Caki2 (cell line): ENCODE results near the gene TCF7. TPM values are rescaled to one million over a fixed set of nuclear protein-coding genes. Genes with fewer than 3 reads are reported as not detected.

Experiments used
- DNase-seq: peaks from one replicate; pipeline ENCODE4 v3.0.0-alpha.2; 2015; ENCODE audit warnings: low read depth
- in situ Hi-C: cut with HindIII; loops from 2 replicates; pipeline ENCODE4 v1.10.0; 2016; ENCODE audit warnings: low sequenced_read_pairs, low pct_unique_long_range_greater_than_20kb, mixed read lengths
- total RNA-seq: library from RNA; depleted of rRNA; stranded (reverse); fragments of >200 nt; shearing (Covaris generic); gene quantifications from 2 replicates; pipeline ENCODE4 v1.2.3, GENCODE V29; 2014; ENCODE audit warnings: low replicate concordance

TCF7 gene
- total RNA-seq, 1 experiment from 2014 or later = 2.5 TPM

DNA sequence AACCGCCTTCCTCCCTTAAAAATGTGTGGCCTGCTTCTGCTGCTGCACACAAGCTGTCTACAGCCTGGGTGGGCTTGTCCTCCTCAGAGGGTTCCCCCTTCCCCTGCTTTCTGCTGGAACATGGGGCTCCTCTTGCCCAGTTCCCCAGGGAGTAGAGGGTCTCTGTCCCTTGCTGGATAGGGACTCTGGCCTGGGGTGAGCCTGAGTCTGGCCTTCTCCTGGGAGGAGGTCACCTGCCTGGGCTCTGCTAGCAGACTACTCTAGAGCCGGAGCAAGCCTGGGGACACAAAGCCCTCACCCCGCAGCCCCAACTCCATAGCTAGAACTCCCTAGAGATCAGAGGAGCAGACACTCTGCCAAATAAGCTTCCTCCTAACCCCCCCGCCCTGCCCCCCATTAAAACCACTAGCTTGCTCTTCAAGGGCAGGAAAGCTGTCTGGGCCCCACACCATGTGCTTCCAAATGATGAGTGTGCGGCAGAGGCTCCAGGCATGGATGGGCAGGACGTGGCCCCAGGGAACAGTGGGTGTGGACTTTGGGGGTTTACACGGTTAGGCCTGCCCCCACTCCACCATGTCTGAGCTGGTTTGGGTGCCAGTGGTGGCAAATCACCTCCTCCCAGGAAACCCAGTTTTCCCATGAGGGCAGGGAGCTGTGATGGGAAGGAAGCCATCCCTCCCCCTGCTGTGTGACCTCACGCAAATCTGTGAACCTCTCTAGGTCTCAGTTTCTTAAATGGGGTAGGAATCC is 10.0 kb downstream of the TCF7 start:
- in situ Hi-C loops = no loop called here
- DNase-seq = peak; percentile 41

- no peak for DNase-seq
- in situ Hi-C loops = no loop called here
These were observed 10.8 kb downstream of the TCF7 start for GRCh38 chr5:134125039-134126015.

GRCh38 chr5:134127376-134127861 is 12.9 kb downstream of the TCF7 start:
- in situ Hi-C loops = no loop called here
- DNase-seq = peak; percentile 21

DNA sequence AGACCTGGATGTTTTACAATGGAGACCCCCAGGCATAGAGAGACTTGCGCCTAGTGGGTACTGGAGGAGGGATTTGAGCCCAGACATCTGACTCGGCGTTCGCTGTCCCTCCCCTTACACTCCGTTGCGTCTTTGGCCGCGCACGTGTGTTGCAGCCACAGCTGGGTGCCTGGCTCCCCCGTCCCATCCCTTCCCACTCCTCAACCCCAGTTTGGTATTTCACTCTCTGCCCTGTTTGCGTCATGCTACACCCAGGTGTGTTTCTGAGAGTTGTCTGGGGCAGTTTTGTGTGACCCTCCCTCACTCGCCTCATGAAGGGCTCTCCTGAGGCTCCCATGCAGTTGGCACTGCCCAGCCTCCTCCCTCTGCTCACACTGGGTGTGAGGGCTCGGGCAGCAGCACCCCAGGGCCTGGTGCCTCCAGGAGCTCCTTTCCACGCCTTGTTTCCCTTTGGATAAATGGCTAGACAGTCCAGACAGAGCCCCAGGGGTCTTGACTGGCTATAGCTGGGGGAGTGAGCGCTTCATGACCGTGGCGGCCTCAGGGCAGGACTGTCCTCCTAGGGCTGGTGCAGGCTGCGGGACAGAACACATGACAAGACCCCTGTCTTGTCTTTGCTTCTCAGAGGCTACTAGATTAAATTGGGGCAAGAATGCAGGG is 13.6 kb downstream of the TCF7 start:
- in situ Hi-C loops = no loop called here
- no peak for DNase-seq

DNA sequence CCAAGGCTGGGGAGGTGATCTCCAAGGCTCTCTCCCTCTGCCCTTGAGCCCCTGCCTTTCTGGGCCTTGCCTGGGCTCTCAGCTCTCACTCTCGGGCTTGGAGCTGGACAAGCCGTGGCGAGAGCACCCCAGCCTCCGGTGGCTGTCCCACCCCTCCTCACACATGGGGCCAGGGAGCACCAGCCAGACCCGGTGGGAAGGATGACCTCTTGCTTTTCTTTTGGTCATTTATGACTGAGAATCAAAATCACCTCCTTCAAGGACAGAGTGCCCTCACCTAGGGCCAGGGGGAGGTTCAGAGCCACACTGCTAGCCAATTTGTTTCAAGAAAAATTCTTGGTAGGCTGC is 14.1 kb downstream of the TCF7 start:
- no peak for DNase-seq
- in situ Hi-C loops = no loop called here

DNA sequence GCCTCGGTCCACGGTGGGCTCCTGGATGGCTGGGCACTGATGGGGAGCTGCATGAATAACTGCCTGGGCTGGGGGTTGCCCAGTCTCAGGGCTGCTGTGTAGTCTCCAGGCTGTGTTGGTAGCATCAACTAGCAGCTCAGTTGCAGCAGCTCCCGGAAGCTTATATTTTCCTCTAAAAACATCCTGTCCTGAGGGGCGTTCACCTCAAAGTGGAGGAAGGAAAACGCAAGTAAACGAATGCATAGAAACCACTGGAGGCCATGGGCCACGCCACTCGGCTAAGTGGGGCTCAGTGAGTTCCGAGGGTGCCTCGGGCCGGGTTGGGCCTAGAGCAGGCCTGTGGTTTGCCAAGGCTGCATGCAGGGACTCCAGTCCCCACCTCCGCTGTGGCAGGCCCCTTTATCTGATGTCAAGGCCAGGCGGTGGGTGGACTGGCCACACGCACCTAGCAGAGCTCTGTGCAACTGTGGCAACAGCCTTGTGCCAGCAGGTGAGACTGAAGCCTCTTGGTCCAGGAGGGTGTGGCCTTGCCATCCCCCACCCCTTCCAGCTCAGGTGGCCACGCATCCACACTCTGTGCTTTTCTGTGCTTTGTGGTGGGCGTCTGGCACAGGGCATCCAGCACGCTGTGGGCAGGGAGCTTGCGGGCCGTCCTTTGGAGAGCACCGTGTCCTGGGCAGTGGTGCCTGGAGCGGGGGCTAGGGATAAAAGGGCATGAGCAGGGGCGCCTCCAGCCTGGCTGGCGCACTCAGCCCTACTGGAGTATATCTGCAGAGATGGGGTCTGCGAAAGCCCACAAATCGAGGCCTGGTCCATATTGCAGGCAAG is 15.1 kb downstream of the TCF7 start:
- DNase-seq = no peak
- in situ Hi-C loops = no loop called here

DNA sequence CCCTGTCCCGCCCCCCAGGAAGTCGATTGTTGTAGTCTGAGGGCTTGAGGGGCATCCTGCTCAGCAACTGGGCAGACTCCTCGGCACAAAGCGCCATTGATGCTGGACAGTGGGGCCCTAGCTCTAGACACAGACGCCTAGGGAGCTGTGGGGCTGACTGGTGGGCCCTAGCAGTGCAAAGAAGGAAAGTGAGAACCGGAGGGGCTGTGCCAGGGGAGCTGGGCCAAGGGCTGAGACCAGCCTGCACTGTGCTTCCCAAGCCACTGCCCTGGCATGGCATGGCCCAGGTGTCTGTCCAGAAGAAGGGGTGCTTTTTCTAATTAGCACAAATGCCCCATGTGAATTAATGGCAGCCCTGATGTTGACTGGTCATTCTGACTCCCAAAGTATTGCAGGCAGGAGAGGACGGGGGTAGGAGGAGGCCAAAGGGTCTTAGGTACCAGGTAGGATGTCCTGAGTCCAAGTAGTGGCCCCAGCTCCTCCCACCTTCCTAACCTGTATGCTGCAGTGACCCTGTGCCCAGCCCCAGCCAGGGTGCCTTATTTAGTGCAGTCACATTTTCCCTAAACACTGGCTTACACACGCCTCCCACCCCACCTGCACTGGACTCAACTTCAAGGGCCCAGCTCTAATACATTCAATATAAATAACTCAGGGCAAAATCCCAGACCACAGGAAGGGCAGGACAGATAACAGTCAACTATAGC is 15.9 kb downstream of the TCF7 start:
- DNase-seq = no peak
- in situ Hi-C loops = no loop called here

GRCh38 chr5:134131165-134131564 is 16.7 kb downstream of the TCF7 start:
- in situ Hi-C loops = no loop called here
- DNase-seq = no peak

- no peak for DNase-seq
- in situ Hi-C loops = no loop called here
These were observed 17.3 kb downstream of the TCF7 start for GRCh38 chr5:134131578-134132350.

DNA sequence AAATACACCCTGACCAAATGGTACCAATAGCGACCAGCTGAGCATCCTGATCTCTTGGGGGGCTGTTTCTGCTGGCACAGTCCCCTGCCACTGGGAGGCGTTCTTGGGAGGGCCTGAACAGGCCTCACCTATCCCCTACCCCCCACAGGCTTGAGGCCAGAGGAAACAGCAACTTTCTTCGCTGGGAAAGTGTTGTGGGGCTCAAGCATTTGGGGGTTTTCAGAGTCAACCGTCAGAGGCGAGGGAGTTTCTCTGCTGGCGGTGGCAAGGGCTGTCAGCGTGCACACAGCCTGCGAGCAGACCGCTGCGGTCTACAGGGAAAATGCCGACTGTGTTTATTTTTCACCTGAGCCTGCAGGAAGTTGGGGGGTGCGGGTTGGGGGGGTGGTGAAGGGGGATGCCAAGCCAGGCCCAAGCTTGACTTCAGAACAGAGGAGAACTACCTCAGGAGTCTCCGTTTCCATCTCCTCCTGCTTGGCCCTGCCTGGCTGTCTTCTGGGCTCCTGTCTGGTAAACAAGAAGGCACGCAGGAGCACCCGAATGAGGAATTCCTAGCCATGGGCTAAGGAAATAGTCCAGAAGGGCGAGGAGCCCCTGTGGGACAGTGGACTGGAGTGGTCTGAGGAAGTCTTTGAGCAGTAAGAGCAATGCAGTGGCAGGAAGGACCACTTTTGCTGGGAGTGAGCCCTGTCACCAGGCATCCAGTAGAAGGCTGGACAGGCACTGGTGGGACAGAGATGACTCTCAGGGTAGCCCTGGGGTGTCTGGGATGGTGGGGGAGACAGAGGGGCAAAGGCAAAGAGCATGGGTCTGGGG is 18.1 kb downstream of the TCF7 start:
- DNase-seq = no peak
- in situ Hi-C loops = no loop called here

DNA sequence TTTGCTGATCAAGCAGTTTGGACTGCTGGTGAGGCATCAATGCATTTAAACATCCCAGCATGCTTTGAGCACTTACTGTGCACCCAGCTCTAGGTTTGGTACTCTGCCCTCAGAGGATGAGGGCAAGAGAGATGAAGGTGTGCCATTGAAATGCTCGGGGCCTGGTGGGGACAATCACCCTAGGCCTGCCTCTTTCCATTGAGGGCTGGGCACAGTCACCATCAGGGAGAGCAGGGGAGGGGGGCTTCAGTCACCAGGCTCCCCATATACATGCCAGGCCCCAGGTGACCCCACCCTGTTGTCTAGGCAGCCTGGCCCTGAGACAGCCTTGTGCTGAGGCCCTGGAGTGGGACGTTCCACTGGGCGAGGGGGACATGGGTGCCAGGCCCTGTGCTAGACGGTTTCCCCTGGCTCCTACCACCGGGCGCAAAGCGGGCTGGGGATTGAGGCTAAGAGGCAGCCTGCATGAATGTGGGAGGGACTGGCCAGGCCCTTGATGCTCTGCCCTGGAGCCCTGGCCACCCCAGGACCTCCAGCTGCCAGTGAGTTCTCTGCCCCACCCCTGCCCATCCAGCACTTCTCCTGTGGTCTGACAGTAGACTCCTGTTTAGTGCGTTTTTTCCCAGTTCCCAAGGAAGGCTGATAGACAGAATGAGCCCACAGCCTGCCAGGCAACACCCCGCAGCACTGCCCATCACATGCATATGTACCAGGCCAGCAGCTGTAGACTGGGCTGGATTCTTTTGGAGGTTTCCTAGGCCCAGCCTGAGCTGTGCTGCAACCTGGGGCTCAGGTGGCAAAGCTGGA is 18.9 kb downstream of the TCF7 start:
- in situ Hi-C loops = no loop called here

GRCh38 chr5:134133995-134134541 is 19.6 kb downstream of the TCF7 start:
- DNase-seq = no peak
- in situ Hi-C loops = no loop called here

More for the DNA sequence above, 18.9 kb downstream of the TCF7 start:
- no peak for DNase-seq

GRCh38 chr5:134135091-134135655 is 20.7 kb downstream of the TCF7 start:
- DNase-seq = no peak
- in situ Hi-C loops = no loop called here

GRCh38 chr5:134136221-134136631 is 21.7 kb downstream of the TCF7 start:
- in situ Hi-C loops = no loop called here
- DNase-seq = no peak

- in situ Hi-C loops = no loop called here
- no peak for DNase-seq
These were observed 22.3 kb downstream of the TCF7 start for GRCh38 chr5:134136771-134137170.
